ENCODE measurements around the gene DCLK1. TPM values are rescaled to one million over a fixed set of nuclear protein-coding genes. Genes with fewer than 3 reads are reported as not detected.

DCLK1 gene
- total RNA-seq, 4 donors from 2014 or later: 1.1 to 10.8 (median 6.7) TPM

DNA sequence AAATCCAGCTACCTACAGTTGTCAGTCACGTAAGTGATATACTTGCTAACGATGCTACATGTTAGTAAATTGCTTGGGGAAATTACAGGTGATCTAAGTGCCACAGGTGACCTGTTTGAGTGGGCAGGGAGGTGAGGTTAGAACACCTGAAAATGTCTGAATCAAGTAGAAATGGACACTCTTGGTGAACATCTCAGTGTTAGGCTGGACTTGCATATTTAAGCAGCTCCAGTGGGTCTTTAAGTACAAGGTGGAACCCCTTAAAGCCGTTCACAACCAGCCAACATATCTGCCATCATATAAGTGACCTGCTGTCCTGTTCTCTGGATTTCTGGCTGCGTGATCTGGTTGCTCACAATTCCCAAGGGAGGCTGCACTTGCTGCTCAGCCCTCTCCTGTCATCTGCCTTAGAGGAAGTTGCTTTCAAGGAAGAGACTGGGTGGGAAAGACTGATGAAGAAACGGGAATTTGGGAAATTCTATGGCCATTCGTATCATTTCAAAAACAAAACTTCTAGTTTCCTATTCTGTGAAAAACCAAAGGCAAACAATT is 244.0 kb downstream of the DCLK1 start:
- 60 to 80% methylated on average over 1 to 6 of the region's 6 CpGs for WGBS, 2 donors (ENCODE audit: low coverage in 1 of 2)
- Histone ChIP-seq H3K27ac (no peak overlapping the region), H3K36me3 (no peaks in the 10 kb centered on the region), H3K4me1 (no peaks in the 10 kb centered on the region), H3K4me3 (no peak overlapping the region), H3K27me3 (no peaks in the 10 kb centered on the region), H3K9me3 (no peaks in the 10 kb centered on the region)
- in situ Hi-C loops (cut with MboI; ENCODE audit: low pct_ligation_motif_present in 1 of 4, low pct_unique_long_range_greater_than_20kb in 1 of 4, low sequenced_read_pairs in 3 of 4) (no loop called here), intact Hi-C loops (cut with DNase I; ENCODE audit: low total_unique reads) (no loop called here)
- no peak for TF ChIP-seq POLR2AphosphoS5 (IDR thresholded peaks at IDR 0.05)
- no peak for TF ChIP-seq POLR2A (IDR thresholded peaks at IDR 0.05)
- TF ChIP-seq, protein P1, sequence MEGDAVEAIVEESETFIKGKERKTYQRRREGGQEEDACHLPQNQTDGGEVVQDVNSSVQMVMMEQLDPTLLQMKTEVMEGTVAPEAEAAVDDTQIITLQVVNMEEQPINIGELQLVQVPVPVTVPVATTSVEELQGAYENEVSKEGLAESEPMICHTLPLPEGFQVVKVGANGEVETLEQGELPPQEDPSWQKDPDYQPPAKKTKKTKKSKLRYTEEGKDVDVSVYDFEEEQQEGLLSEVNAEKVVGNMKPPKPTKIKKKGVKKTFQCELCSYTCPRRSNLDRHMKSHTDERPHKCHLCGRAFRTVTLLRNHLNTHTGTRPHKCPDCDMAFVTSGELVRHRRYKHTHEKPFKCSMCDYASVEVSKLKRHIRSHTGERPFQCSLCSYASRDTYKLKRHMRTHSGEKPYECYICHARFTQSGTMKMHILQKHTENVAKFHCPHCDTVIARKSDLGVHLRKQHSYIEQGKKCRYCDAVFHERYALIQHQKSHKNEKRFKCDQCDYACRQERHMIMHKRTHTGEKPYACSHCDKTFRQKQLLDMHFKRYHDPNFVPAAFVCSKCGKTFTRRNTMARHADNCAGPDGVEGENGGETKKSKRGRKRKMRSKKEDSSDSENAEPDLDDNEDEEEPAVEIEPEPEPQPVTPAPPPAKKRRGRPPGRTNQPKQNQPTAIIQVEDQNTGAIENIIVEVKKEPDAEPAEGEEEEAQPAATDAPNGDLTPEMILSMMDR (IDR thresholded peaks at IDR 0.05): no peak
- no peak for TF ChIP-seq EP300 (IDR thresholded peaks at IDR 0.05; ENCODE audit: low read depth)
- no peak for DNase-seq

DNA sequence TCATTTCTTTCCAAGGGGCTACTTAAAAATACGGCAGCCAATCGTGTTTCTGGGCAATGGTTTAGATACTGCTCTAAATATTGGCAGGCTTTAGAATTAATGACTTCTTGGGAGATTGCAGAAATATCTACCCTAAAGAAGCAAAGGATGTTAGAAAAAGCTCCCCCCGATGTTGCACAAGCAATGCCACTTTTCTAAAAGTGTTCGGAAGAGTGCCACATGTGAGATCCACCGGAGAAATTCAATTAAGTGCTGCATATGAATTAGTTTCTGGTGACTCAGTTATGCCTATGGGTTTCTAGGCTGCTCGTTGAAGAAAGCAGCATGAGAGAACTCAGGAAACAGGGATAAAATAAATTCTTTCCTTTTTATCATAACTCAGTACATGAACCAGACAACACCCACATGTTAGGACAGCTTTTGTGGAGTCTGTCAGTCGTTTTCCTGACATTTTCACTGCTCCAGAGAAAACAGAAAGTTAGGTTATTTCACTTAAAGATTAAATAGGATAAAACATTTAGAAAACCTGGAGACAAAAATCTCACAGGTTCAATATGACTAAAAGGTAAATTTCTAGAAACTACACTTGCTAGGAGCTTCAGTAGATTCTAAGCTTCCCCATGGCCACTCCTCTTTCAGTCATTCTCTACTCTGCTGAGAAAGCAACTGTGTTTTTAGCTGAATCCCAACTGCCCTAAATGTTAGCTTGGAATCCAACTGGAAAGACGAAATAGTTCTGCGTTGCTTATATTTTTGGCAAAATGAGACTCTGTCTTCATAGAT is 244.7 kb downstream of the DCLK1 start:
- H3K9me3 ChIP-seq: no peaks in the 10 kb centered on the region
- intact Hi-C loops (cut with DNase I; ENCODE audit: low total_unique reads) (no loop called here), in situ Hi-C loops (cut with MboI; ENCODE audit: low pct_ligation_motif_present in 1 of 4, low pct_unique_long_range_greater_than_20kb in 1 of 4, low sequenced_read_pairs in 3 of 4) (no loop called here)
- no peak for DNase-seq
- H3K27me3 ChIP-seq: no peaks in the 10 kb centered on the region
- H3K4me3 ChIP-seq: no peak overlapping the region
- H3K27ac ChIP-seq: no peak overlapping the region
- no peaks in the 10 kb centered on the region for H3K36me3 ChIP-seq
- no peak for TF ChIP-seq POLR2AphosphoS5 (IDR thresholded peaks at IDR 0.05)
- TF ChIP-seq POLR2A (IDR thresholded peaks at IDR 0.05): no peak
- TF ChIP-seq EP300 (IDR thresholded peaks at IDR 0.05; ENCODE audit: low read depth): no peak
- TF ChIP-seq, protein P1 (IDR thresholded peaks at IDR 0.05): no peak
- 64 to 75% methylated on average over 5 to 9 of the region's 9 CpGs for WGBS, 2 donors (ENCODE audit: low coverage in 1 of 2)
- no peaks in the 10 kb centered on the region for H3K4me1 ChIP-seq

DNA sequence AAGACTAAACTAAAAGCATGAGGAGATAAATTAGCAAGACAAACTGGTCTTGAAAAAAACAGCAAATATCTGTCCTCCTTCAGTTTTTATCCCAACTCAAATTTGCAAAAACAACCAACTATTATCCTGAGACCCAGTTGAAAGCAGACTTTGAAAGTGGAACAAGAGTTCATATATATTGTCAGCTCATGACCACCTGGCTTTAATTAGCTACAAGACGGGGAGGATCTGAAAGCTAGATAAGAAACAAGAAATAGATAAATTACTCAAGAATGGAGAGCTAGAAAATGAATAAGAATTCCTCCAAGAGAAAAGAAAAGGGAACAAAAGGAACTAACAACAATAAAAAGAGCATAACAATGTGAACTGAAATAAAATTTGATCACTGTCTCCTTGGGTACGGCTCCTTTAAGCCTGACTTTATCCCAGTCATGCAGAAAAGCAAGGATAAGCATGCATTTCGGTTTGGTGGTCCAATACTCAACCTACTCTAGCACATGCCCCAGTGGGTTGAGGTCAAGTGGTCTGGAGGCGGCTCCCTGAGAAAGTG is 246.9 kb downstream of the DCLK1 start:
- H3K27ac ChIP-seq: no peak overlapping the region
- DNase-seq: no peak
- 65 to 75% methylated on average over 3 to 4 of the region's 4 CpGs for WGBS, 2 donors (ENCODE audit: low coverage in 1 of 2)
- intact Hi-C loops (cut with DNase I; ENCODE audit: low total_unique reads) (no loop called here), in situ Hi-C loops (cut with MboI; ENCODE audit: low pct_ligation_motif_present in 1 of 4, low pct_unique_long_range_greater_than_20kb in 1 of 4, low sequenced_read_pairs in 3 of 4) (no loop called here)
- no peaks in the 10 kb centered on the region for H3K27me3 ChIP-seq
- H3K4me1 ChIP-seq: no peaks in the 10 kb centered on the region
- H3K9me3 ChIP-seq: no peaks in the 10 kb centered on the region
- no peak overlapping the region for H3K4me3 ChIP-seq
- H3K36me3 ChIP-seq: no peaks in the 10 kb centered on the region
- TF ChIP-seq, protein P1 (IDR thresholded peaks at IDR 0.05): no peak
- TF ChIP-seq POLR2A (IDR thresholded peaks at IDR 0.05) (no peak), EP300 (IDR thresholded peaks at IDR 0.05; ENCODE audit: low read depth) (no peak), POLR2AphosphoS5 (IDR thresholded peaks at IDR 0.05) (no peak)

DNA sequence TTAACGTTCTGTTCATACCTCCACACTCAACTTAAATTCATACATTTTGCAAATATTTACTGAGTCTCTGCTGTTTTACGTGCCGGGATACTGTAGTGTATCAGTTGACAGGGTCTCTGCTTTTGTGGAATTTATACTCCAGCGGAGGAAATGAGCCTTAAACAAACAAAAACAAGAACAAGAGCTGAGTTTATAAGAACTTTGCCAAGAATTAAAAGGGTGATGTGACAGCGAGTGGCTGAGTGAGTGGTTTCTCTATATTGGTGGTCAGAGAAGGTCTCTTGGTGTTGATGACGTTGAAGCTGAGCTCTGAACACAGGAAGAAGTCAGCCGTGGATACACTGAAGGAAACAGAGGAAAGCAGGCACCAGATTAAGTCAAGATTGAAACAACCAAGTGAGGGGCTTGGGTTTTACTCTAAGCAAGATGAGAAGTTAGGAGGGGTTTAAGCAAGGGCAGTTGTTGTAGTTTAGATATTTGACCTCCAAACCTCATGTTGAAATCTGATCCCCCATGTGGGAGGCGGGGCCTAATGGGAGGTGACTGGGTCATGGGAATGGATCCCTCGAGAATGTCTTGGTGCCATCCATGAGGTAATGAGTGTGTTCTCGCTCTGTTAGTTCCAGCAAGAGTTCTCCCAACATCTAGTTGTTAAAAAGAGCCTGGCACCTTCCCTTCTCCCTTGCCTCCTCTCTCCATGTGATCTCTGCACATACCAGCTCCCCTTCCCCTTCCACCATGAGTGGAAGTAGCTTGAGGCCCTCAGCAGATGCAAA is 248.3 kb downstream of the DCLK1 start:
- intact Hi-C loops (cut with DNase I; ENCODE audit: low total_unique reads) (no loop called here), in situ Hi-C loops (cut with MboI; ENCODE audit: low pct_ligation_motif_present in 1 of 4, low pct_unique_long_range_greater_than_20kb in 1 of 4, low sequenced_read_pairs in 3 of 4) (no loop called here)
- H3K4me1 ChIP-seq: no peaks in the 10 kb centered on the region
- no peak overlapping the region for H3K4me3 ChIP-seq
- TF ChIP-seq EP300 (IDR thresholded peaks at IDR 0.05; ENCODE audit: low read depth) (no peak), POLR2AphosphoS5 (IDR thresholded peaks at IDR 0.05) (no peak), POLR2A (IDR thresholded peaks at IDR 0.05) (no peak)
- TF ChIP-seq, protein P1 (IDR thresholded peaks at IDR 0.05): no peak
- no peaks in the 10 kb centered on the region for H3K9me3 ChIP-seq
- WGBS, 2 donors (ENCODE audit: low coverage in 1 of 2): 45 to 50% methylated on average over 8 to 10 of the region's 10 CpGs
- H3K27me3 ChIP-seq: no peaks in the 10 kb centered on the region
- H3K27ac ChIP-seq: no peak overlapping the region
- DNase-seq: no peak
- no peaks in the 10 kb centered on the region for H3K36me3 ChIP-seq
